Rectal smooth muscle tissue (tissue), 1 donor: ENCODE measurements around the gene ZNF358.
A peak's percentile ranks its signal among the peaks of the same experiment; 100 is the strongest.

Experiments used
- H3K27ac ChIP-seq: one replicate; pipeline ENCODE4 v1.7.0; 2013; ENCODE audit warnings: low read depth, low read length, inconsistent platforms
- H3K27me3 ChIP-seq: one replicate; pipeline ENCODE4 v1.7.0; 2013; ENCODE audit warnings: low read length; ENCODE audit not compliant: control insufficient read depth, insufficient read depth
- H3K36me3 ChIP-seq: one replicate; pipeline ENCODE4 v1.7.0; 2013; ENCODE audit warnings: low read length; ENCODE audit not compliant: control insufficient read depth, insufficient read depth
- H3K4me1 ChIP-seq: one replicate; pipeline ENCODE4 v1.7.0; 2013; ENCODE audit warnings: low read length; ENCODE audit not compliant: control insufficient read depth, insufficient read depth
- H3K4me3 ChIP-seq: one replicate; pipeline ENCODE4 v1.7.0; 2013; ENCODE audit warnings: low read length
- H3K9ac ChIP-seq: one replicate; pipeline ENCODE4 v1.7.0; 2013; ENCODE audit warnings: low read length

The ZNF358 gene

DNA sequence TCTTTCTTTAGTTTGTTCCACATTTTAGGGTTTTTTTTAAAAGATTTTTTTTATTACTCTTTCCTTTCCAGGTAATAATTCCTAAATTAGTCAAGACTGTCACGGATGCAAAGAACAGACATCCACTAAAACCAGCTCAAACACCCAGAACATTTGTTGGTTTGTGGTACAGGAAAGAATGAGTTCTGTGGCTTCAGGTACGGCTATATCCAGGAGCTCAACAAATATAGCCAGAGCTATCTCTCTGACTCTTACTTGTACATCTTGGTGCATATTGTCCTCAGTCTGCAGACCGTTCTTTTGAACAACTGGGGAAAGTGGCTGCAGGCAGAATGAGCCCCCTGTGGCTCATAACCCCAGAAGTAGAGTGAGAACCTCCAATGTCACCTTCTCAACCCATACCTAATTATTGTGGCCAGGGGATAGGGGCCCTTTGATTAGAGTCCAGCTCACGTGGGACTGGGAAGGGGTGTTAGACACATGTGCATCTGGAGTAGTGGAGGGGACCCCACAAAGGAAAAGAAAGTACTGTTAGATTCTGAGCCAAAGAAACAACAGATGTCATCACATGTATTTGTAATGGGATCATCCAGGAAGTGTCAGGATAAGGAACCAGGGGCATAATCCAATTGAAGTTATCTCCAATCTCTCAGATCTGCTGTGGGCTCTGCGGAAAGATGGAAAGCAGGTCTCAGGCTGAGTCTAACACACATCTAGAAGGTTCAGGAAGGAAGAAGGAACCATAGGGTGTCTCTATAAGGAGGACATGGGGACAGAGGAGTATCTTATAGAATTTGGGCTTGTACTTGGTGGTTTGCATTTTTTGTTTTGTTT lies 1.9 kb upstream of the ZNF358 start:
- no peaks in the 10 kb centered on the region for H3K27me3 ChIP-seq
- H3K4me1 ChIP-seq: peaks cover 10% of the 10 kb centered on the region
- no peaks in the 10 kb centered on the region for H3K36me3 ChIP-seq
- no peak overlapping the region for H3K27ac ChIP-seq
- no peak overlapping the region for H3K9ac ChIP-seq
- H3K4me3 ChIP-seq: no peak overlapping the region

DNA sequence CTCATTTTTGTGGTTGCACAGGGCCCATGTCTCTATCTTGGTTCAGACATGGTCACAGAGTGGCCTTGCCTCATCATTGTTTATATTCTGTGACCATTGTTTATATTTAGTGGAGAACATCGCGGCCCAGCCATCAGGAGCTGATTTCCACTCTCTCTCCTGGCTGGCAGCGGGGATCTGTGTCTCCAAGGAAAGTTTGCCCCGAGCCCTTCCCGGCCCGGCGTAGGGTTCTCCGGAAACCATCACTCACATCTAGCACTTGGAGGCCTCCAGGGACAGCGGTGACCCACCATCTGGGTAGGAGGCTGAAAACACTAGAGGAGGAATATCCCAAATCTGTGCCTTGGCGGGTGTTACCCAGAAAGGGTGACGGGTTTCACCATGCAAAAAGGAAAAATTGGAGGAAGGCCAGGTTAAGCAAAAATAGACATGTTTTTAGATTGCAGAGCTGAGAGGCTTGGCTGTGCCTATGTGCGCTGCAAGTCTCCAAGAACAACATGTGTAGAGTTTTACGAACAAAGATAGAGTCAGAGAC lies 726 bp upstream of the ZNF358 start:
- peaks cover 10% of the 10 kb centered on the region for H3K4me1 ChIP-seq
- H3K36me3 ChIP-seq: peaks cover 2% of the 10 kb centered on the region
- H3K27ac ChIP-seq: peak overlapping the region; percentile 90
- peak overlapping the region; percentile 78 for H3K4me3 ChIP-seq
- H3K27me3 ChIP-seq: no peaks in the 10 kb centered on the region
- H3K9ac ChIP-seq: peak overlapping the region; percentile 63

DNA sequence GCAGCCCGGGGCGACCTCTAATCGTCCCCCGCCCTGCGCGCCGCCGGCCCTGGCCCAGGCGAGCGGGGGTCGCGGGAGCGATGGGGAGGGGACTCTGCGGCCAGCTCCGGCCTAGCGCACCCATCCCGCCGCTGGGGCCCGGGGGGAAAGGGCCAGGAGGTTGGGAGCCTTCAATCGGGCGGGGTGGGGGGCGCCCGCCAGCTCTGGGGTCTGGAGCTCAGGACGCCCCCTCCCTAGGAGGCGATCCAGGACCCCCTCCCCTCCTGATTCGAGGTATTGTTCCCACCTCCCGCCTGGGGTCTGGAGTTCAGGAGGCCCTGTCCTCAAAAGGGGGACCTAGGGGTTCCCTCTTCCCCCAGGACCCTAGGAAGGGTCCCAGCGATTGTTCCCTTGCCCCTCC lies 430 bp downstream of the ZNF358 start:
- no peaks in the 10 kb centered on the region for H3K27me3 ChIP-seq
- H3K27ac ChIP-seq: peak overlapping the region; percentile 78
- H3K4me3 ChIP-seq: peak overlapping the region; percentile 86
- H3K9ac ChIP-seq: peak overlapping the region; percentile 46
- peaks cover 10% of the 10 kb centered on the region for H3K4me1 ChIP-seq
- H3K36me3 ChIP-seq: peaks cover 2% of the 10 kb centered on the region

DNA sequence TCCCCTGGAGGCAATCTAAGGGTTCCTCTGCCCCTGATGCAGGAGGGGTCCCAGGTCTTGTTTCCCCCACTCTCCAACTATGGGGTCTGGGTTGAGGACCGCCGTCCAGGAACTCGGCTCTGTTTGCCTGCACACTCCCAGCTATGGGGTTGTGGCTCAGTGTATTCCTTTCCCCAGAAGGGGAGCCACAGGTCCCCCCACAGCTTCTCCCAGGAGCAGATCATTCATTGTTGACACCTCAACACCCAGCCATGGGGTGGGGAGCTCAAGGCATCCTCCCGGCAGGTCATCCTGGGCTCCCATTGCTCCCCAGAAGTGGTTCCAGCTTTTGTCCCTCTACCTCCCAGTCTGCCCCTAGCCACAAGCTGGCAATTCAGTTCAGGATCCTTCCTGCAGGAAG lies 975 bp downstream of the ZNF358 start:
- no peaks in the 10 kb centered on the region for H3K27me3 ChIP-seq
- H3K9ac ChIP-seq: peak overlapping the region; percentile 46
- peaks cover 2% of the 10 kb centered on the region for H3K36me3 ChIP-seq
- H3K27ac ChIP-seq: peak overlapping the region; percentile 78
- H3K4me3 ChIP-seq: peak overlapping the region; percentile 86
- peaks cover 12% of the 10 kb centered on the region for H3K4me1 ChIP-seq

DNA sequence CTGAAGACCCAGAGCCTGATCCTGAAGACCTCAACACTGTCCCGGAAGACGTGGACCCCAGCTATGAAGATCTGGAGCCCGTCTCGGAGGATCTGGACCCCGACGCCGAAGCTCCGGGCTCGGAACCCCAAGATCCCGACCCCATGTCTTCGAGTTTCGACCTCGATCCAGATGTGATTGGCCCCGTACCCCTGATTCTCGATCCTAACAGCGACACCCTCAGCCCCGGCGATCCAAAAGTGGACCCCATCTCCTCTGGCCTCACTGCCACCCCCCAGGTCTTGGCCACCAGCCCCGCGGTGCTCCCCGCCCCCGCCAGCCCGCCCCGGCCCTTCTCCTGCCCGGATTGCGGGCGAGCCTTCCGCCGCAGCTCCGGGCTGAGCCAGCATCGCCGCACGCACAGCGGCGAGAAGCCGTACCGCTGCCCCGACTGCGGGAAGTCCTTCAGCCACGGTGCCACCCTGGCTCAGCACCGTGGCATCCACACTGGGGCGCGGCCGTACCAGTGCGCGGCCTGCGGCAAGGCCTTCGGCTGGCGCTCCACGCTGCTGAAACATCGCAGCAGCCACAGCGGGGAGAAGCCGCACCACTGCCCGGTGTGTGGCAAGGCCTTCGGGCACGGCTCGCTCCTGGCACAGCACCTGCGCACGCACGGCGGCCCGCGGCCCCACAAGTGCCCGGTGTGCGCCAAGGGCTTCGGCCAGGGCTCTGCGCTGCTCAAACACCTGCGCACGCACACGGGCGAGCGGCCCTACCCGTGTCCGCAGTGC lies 3.6 kb downstream of the ZNF358 start:
- Histone ChIP-seq H3K9ac (no peak overlapping the region), H3K36me3 (peaks cover 5% of the 10 kb centered on the region), H3K27me3 (no peaks in the 10 kb centered on the region), H3K4me3 (no peak overlapping the region), H3K4me1 (peaks cover 19% of the 10 kb centered on the region), H3K27ac (no peak overlapping the region)

DNA sequence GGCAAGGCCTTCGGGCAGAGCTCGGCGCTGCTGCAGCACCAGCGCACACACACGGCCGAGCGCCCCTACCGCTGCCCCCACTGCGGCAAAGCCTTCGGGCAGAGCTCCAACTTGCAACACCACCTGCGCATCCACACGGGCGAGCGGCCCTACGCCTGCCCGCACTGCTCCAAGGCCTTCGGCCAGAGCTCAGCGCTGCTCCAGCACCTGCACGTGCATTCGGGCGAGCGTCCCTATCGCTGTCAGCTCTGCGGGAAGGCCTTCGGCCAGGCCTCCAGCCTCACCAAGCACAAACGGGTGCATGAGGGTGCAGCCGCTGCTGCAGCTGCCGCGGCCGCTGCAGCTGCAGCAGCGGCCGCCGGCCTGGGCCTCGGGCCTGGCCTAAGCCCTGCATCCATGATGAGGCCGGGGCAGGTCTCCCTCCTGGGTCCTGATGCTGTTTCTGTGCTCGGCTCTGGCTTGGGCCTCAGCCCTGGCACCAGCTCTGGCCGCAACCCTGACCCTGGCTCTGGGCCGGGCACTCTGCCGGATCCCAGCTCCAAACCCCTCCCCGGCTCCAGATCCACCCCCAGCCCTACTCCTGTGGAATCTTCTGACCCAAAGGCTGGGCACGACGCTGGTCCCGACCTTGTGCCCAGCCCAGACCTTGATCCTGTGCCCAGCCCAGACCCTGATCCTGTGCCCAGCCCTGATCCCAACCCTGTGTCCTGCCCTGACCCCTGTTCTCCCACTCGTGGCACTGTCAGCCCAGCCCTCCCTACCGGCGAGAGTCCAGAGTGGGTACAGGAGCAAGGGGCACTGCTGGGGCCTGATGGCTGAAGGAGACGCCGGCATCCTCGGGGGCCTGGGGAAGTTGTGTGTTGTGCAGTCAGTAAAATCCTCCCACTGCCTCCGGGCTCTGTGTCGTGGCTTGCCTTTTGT lies 4.5 kb downstream of the ZNF358 start:
- Histone ChIP-seq H3K9ac (no peak overlapping the region), H3K27ac (no peak overlapping the region)

DNA sequence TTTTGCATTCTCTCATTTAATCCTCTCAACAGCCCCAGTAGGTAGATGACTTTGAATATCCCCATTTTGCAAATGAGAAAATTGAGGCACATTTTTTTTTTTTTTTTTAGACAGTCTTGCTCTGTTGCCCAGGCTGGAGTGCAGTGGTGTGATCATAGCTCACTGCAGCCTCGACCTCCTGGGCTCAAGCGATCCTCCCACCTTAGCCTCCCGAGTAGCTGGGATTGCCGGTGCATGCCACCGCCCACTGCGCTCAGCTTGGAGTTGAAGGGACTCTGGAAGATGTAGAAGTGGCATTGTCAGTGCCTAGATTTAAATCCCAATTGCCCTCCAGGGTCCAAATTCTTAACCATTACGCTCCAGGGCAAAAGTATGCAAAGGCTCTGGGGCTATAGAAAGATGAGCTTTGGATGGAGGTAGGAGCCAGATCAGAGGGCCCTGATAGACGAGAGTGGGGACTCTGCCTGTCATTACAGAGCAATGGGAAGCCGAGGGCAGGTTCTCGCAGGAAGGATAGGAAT lies 5.7 kb downstream of the ZNF358 start:
- no peaks in the 10 kb centered on the region for H3K27me3 ChIP-seq
- H3K9ac ChIP-seq: no peak overlapping the region
- H3K27ac ChIP-seq: peak overlapping the region; percentile 16
- H3K4me3 ChIP-seq: peak overlapping the region; percentile 67
- H3K4me1 ChIP-seq: peaks cover 11% of the 10 kb centered on the region
- peaks cover 8% of the 10 kb centered on the region for H3K36me3 ChIP-seq

More for the DNA sequence above, 4.5 kb downstream of the ZNF358 start:
- no peak overlapping the region for H3K4me3 ChIP-seq
- peaks cover 6% of the 10 kb centered on the region for H3K36me3 ChIP-seq
- no peaks in the 10 kb centered on the region for H3K27me3 ChIP-seq
- H3K4me1 ChIP-seq: peaks cover 17% of the 10 kb centered on the region

DNA sequence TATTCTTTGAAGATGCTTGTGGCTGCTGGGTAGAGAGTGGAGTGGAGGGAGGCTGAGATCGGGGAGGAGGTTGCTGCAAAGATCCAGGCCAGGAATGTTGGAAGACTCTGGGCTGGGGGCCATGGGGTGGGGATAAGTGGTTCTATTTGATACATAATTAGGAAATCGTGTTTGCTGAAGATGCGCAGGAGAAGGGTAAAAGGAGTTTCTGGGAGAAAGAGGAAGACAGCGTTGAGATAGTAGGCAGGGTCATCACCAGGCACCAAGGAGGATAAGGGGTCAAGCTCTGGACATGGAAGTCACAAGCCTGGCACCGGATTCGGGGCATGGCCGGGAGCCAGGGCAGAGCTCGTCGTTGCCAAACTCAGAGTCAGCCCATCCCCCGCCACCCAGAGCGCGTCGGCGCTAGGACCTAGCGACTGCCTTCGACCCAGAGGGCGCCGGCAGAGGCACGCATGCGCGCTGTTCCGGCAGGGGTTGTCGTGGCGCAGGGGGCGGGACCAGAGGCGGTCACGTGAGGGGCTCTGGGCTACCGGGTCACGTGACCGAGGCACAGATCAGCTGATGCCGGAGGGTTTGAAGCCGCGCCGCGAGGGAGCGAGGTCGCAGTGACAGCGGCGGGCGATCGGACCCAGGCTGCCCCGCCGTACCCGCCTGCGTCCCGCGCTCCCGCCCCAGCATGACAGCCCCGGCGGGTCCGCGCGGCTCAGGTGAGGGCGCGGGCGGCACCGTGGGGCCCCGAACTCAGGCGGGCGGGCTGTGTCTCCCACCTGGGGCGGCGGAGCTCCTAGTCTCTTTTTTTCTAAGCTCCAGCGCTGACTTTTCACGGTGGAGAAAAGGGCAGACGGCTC lies 6.4 kb downstream of the ZNF358 start, which contains the start of gene MCOLN1:
Gene MCOLN1 (plus strand): TSS at position 553 of the 851 bp plus-strand sequence. CDS start 127 bp downstream, at position 680.
- peak within 1 kb of the TSS; percentile 79 for H3K4me3 ChIP-seq
- H3K27me3 ChIP-seq: no peaks in the 10 kb centered on the region
- peaks cover 8% of the 10 kb centered on the region for H3K36me3 ChIP-seq
- H3K9ac ChIP-seq: peak within 1 kb of the TSS; percentile 70
- H3K27ac ChIP-seq: peak within 1 kb of the TSS; percentile 16
- H3K4me1 ChIP-seq: peaks cover 8% of the 10 kb centered on the region

DNA sequence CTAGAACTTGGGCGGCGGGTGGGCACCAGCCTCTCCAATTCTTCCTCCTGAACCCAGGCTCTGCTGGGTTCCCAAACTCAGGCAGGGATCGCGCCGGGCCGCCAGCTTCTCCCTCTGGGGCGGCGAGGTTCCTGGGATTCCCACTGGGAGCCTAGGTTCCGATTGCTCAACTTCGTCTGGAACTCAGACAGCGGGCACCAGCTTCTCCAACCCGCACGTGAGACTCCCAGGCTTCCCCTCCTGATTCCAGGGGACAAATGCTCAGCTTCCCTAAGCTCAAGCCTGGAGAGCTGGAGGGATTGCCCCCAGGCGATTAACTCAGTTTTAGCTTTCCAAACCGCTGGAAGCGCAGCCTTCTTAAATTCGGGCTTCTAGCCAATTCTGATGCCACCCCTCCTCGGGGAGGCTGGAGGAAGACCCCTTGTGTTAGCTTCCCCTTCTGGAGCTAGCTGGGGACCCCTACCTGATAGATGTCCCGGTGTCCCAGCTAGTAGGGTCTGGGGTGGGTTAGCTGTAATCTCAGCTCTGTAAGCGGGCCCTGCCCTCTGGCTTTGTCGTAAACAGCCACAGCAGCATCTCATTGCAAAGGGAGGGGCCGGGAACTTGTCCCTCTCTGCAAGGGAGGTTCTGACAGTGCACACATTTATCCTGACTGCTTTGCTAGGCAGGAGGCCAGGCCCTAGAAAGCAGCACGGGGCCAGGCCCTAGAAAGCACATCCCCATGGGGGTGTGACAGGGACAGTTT lies 7.2 kb downstream of the ZNF358 start:
- H3K27ac ChIP-seq: no peak overlapping the region

DNA sequence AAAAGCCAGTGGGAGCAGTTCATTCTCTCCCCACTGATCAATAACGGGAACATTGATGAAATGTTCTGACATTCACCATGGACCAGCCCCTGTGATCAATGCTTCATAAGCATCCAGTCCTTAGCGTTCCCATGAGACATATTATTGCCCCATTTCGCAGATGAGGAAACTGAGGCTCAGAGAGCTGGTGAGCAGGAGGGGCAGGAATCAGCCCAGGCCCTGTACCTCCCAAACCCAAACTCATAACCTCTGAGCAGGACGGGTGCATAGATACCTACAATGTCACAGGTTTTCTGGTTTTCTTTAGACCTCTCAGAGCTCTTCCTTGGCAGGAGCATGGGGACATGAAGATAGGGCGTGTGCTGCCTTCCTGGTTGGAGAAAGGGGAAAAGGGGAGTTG lies 8.6 kb downstream of the ZNF358 start:
- Histone ChIP-seq H3K4me3 (no peak overlapping the region), H3K9ac (no peak overlapping the region), H3K36me3 (peaks cover 13% of the 10 kb centered on the region), H3K27me3 (no peaks in the 10 kb centered on the region), H3K27ac (no peak overlapping the region), H3K4me1 (peaks cover 8% of the 10 kb centered on the region)

More for the DNA sequence above, 7.2 kb downstream of the ZNF358 start:
- Histone ChIP-seq H3K27me3 (no peaks in the 10 kb centered on the region), H3K4me1 (peaks cover 8% of the 10 kb centered on the region), H3K9ac (peak overlapping the region; percentile 70), H3K36me3 (peaks cover 8% of the 10 kb centered on the region), H3K4me3 (peak overlapping the region; percentile 79)
